ENCODE data around the gene LRTM2. TPM values are rescaled to one million over a fixed set of nuclear protein-coding genes. Genes with fewer than 3 reads are reported as not detected.

The LRTM2 gene
- total RNA-seq, 1 experiment from 2014 or later = not detected

- no peak overlapping the region for H3K4me2 ChIP-seq
- CTCF ChIA-PET = no interaction called here
- peaks cover 11% of the 10 kb centered on the region; the same call in 1 of the 2 replicates for H4K20me1 ChIP-seq (ENCODE audit: insufficient read depth)
- H2AFZ ChIP-seq = no peak overlapping the region
- H3K27ac ChIP-seq = no peak overlapping the region
- no peaks in the 10 kb centered on the region for H3K9me3 ChIP-seq (ENCODE audit: insufficient read depth, low read depth)
- BruUV-seq (replicated peaks) = no TSS peak
- no peaks in the 10 kb centered on the region for H3K79me2 ChIP-seq (ENCODE audit: low read depth)
- no peak overlapping the region for H3K4me3 ChIP-seq
- TF ChIP-seq EZH2 (IDR thresholded peaks at IDR 0.05; ENCODE audit: low read depth) = no peak
- TF ChIP-seq CTCF (conservative IDR thresholded peaks at IDR 0.05) = no peak
- POLR2A ChIA-PET (ENCODE audit: unreplicated experiment) = no interaction called here
- H3K27me3 ChIP-seq (ENCODE audit: insufficient read depth, low read depth) = peaks cover 99% of the 10 kb centered on the region
- H3K4me1 ChIP-seq (replicated peaks; ENCODE audit: insufficient read depth) = no peaks in the 10 kb centered on the region
- no peaks in the 10 kb centered on the region for H3K36me3 ChIP-seq (ENCODE audit: low read depth)
- no peak for DNase-seq
- no peaks in the 10 kb centered on the region for H3K9me2 ChIP-seq (ENCODE audit: insufficient read depth)
- intact Hi-C loops (cut with micrococcal nuclease; ENCODE audit: unreplicated experiment) = no loop called here
- no peaks in the 10 kb centered on the region for H3F3A ChIP-seq (ENCODE audit: insufficient read depth, low read depth)
Measured at GRCh38 chr12:1828856-1829255, 8.5 kb downstream of the LRTM2 start.

- POLR2A ChIA-PET (ENCODE audit: unreplicated experiment) = no interaction called here
- H2AFZ ChIP-seq = no peak overlapping the region
- no peaks in the 10 kb centered on the region for H3F3A ChIP-seq (ENCODE audit: insufficient read depth, low read depth)
- TF ChIP-seq CTCF (conservative IDR thresholded peaks at IDR 0.05) (no peak), EZH2 (IDR thresholded peaks at IDR 0.05; ENCODE audit: low read depth) (no peak)
- no peak overlapping the region for H3K4me3 ChIP-seq
- H3K79me2 ChIP-seq (ENCODE audit: low read depth) = no peaks in the 10 kb centered on the region
- CTCF ChIA-PET = no interaction called here
- H3K4me2 ChIP-seq = no peak overlapping the region
- intact Hi-C loops (cut with micrococcal nuclease; ENCODE audit: unreplicated experiment) = no loop called here
- no peak overlapping the region for H3K27ac ChIP-seq
- no peaks in the 10 kb centered on the region for H3K9me2 ChIP-seq (ENCODE audit: insufficient read depth)
- no peaks in the 10 kb centered on the region for H3K36me3 ChIP-seq (ENCODE audit: low read depth)
- BruUV-seq (replicated peaks) = no TSS peak
- H3K4me1 ChIP-seq (replicated peaks; ENCODE audit: insufficient read depth) = no peaks in the 10 kb centered on the region
- no peaks in the 10 kb centered on the region for H3K9me3 ChIP-seq (ENCODE audit: insufficient read depth, low read depth)
- no peak for DNase-seq
- peaks cover 11% of the 10 kb centered on the region; the same call in 1 of the 2 replicates for H4K20me1 ChIP-seq (ENCODE audit: insufficient read depth)
- peaks cover 99% of the 10 kb centered on the region for H3K27me3 ChIP-seq (ENCODE audit: insufficient read depth, low read depth)
Measured at GRCh38 chr12:1829306-1829900, 9.0 kb downstream of the LRTM2 start.

GRCh38 chr12:1830401-1830845, 10.1 kb downstream of the LRTM2 start:
- no TSS peak for BruUV-seq (replicated peaks)
- no peak overlapping the region for H3K4me3 ChIP-seq
- TF ChIP-seq EZH2 (IDR thresholded peaks at IDR 0.05; ENCODE audit: low read depth) = no peak
- no peak for TF ChIP-seq CTCF (conservative IDR thresholded peaks at IDR 0.05)
- intact Hi-C loops (cut with micrococcal nuclease; ENCODE audit: unreplicated experiment) = no loop called here
- POLR2A ChIA-PET (ENCODE audit: unreplicated experiment) = no interaction called here
- CTCF ChIA-PET = interaction anchor here (0.6 kb wide), 1 partner anchor 1540 kb away, joined by 6 read pairs; no protein-coding TSS in a partner anchor
- no peaks in the 10 kb centered on the region for H3K9me2 ChIP-seq (ENCODE audit: insufficient read depth)
- H4K20me1 ChIP-seq (ENCODE audit: insufficient read depth) = peaks cover 9% of the 10 kb centered on the region; the same call in 1 of the 2 replicates
- no peaks in the 10 kb centered on the region for H3K4me1 ChIP-seq (replicated peaks; ENCODE audit: insufficient read depth)
- H3F3A ChIP-seq (ENCODE audit: insufficient read depth, low read depth) = no peaks in the 10 kb centered on the region
- no peaks in the 10 kb centered on the region for H3K9me3 ChIP-seq (ENCODE audit: insufficient read depth, low read depth)
- no peak overlapping the region for H2AFZ ChIP-seq
- no peaks in the 10 kb centered on the region for H3K79me2 ChIP-seq (ENCODE audit: low read depth)
- no peak overlapping the region for H3K27ac ChIP-seq
- no peak for DNase-seq
- H3K27me3 ChIP-seq (ENCODE audit: insufficient read depth, low read depth) = peaks cover 99% of the 10 kb centered on the region
- no peak overlapping the region for H3K4me2 ChIP-seq
- H3K36me3 ChIP-seq (ENCODE audit: low read depth) = no peaks in the 10 kb centered on the region

Measured in PC-9 (cell line).